Hepatocyte (in vitro differentiated cells): ENCODE measurements around the gene KAT2A. TPM values are rescaled to one million over a fixed set of nuclear protein-coding genes. Genes with fewer than 3 reads are reported as not detected.

Source experiments
- DNase-seq: peaks from one replicate; pipeline ENCODE4 v3.0.0-alpha.2; 2016; ENCODE audit warnings: low spot score
- H2AFZ ChIP-seq: fragments of 200-600 bp; sonication (generic); 2 replicates; pipeline ENCODE4 v1.6.0; 2016; ENCODE audit warnings: antibody characterized with exemption, mild to moderate bottlenecking
- H3K27ac ChIP-seq: fragments of 200-600 bp; sonication (generic); 2 replicates; pipeline ENCODE4 v1.5.1; 2016; ENCODE audit warnings: mild to moderate bottlenecking
- H3K27me3 ChIP-seq: fragments of 200-600 bp; sonication (generic); 2 replicates; pipeline ENCODE4 v1.6.1; 2016
- H3K36me3 ChIP-seq: fragments of 200-600 bp; sonication (generic); replicated peaks from 2 replicates; pipeline ENCODE4 v1.5.1; 2016; ENCODE audit warnings: low read depth; ENCODE audit not compliant: insufficient read depth
- H3K4me1 ChIP-seq: fragments of 200-600 bp; sonication (generic); 2 replicates; pipeline ENCODE4 v1.5.1; 2016; ENCODE audit warnings: mild to moderate bottlenecking, moderate library complexity; ENCODE audit not compliant: insufficient read depth
- H3K4me2 ChIP-seq: fragments of 200-600 bp; sonication (generic); 2 replicates; pipeline ENCODE4 v1.6.0; 2016
- H3K4me3 ChIP-seq: fragments of 200-600 bp; sonication (generic); 2 replicates; pipeline ENCODE4 v1.5.1; 2016; ENCODE audit warnings: mild to moderate bottlenecking
- H3K79me2 ChIP-seq: fragments of 200-600 bp; sonication (generic); 2 replicates; pipeline ENCODE4 v1.6.0; 2017; ENCODE audit warnings: mild to moderate bottlenecking
- H3K9me2 ChIP-seq: fragments of 200-600 bp; sonication (generic); replicated peaks from 2 replicates; pipeline ENCODE4 v1.6.0; 2017; ENCODE audit warnings: mild to moderate bottlenecking; ENCODE audit not compliant: insufficient read depth
- H3K9me3 ChIP-seq: fragments of 200-600 bp; sonication (generic); 2 replicates; pipeline ENCODE4 v1.5.1; 2016; ENCODE audit warnings: low read depth, mild to moderate bottlenecking
- H4K20me1 ChIP-seq: fragments of 200-600 bp; sonication (generic); 2 replicates; pipeline ENCODE4 v1.6.0; 2016; ENCODE audit warnings: mild to moderate bottlenecking; ENCODE audit not compliant: insufficient read depth, poor library complexity, severe bottlenecking
- EZH2 ChIP-seq: fragments of 200-600 bp; sonication (generic); IDR thresholded peaks from 2 replicates; pipeline ENCODE4 v1.6.1; 2016; ENCODE audit warnings: antibody characterized with exemption, mild to moderate bottlenecking, borderline replicate concordance
- EZH2phosphoT487 ChIP-seq: fragments of 200-600 bp; sonication (generic); IDR thresholded peaks from one replicate; pipeline ENCODE4 v1.6.1; 2018; ENCODE audit warnings: antibody characterized with exemption, mild to moderate bottlenecking, low read depth, moderate library complexity; ENCODE audit not compliant: unreplicated experiment, severe bottlenecking
- WGBS: methylation state at CpG from one replicate; pipeline ENCODE4 v1.1.6; 2016; ENCODE audit warnings: low lambda C conversion rate; ENCODE audit errors: missing lambda C conversion rate; 5-methylcytosine and 5-hydroxymethylcytosine counted together
- polyA plus RNA-seq: library from polyadenylated mRNA; unstranded; fragments of >200 nt; fragmentation: Nextera tagmentation; extraction: Ambion mirVana; gene quantifications from 2 replicates; pipeline ENCODE4 v1.2.1, GENCODE V29; 2016
- total RNA-seq: library from RNA; depleted of rRNA; stranded (reverse); fragments of >200 nt; gene quantifications from 2 replicates; pipeline ENCODE4 v1.2.3, GENCODE V29; 2014
- TF ChIP-seq, protein P1 (sequence below): fragments of 200-600 bp; sonication (generic); IDR thresholded peaks from 2 replicates; pipeline ENCODE4 v1.5.1; 2016; ENCODE audit warnings: antibody characterized with exemption, mild to moderate bottlenecking; ENCODE audit not compliant: poor library complexity

Gene KAT2A
- total and polyA plus RNA-seq, 2 experiments from 2014 or later, result 21.7 to 46.7 TPM

DNA sequence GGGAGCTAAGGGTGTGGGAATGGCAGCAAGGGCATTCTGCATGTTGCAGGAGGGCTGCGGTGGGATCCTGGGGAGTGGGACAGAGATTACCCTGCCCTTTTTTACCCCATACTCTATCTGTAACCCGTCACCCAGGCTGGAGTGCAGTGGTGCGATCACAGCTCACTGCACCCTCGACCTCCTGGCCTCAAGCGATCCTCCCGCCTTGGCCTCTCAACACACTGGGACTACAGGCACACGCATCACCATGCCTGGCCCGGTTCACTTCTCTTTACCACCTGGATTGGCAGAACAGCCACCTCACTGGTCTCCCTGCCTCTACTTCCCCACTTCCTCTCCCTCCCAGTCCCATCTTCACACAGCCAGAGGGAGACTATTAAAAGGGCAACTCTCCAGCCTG lies 32.4 kb downstream of the KAT2A start:
- Histone ChIP-seq H3K79me2 (no peaks in the 10 kb centered on the region), H3K4me2 (no peak overlapping the region), H3K27ac (no peak overlapping the region), H3K4me3 (no peak overlapping the region), H4K20me1 (no peaks in the 10 kb centered on the region), H3K4me1 (peaks cover 3% of the 10 kb centered on the region), H3K9me2 (no peaks in the 10 kb centered on the region), H3K36me3 (no peaks in the 10 kb centered on the region), H2AFZ (no peak overlapping the region), H3K9me3 (no peaks in the 10 kb centered on the region), H3K27me3 (no peaks in the 10 kb centered on the region)
- DNase-seq, result no peak
- WGBS, result 92% methylated on average over 8 of the region's 8 CpGs
- TF ChIP-seq EZH2phosphoT487, result no peak
- TF ChIP-seq, protein P1, sequence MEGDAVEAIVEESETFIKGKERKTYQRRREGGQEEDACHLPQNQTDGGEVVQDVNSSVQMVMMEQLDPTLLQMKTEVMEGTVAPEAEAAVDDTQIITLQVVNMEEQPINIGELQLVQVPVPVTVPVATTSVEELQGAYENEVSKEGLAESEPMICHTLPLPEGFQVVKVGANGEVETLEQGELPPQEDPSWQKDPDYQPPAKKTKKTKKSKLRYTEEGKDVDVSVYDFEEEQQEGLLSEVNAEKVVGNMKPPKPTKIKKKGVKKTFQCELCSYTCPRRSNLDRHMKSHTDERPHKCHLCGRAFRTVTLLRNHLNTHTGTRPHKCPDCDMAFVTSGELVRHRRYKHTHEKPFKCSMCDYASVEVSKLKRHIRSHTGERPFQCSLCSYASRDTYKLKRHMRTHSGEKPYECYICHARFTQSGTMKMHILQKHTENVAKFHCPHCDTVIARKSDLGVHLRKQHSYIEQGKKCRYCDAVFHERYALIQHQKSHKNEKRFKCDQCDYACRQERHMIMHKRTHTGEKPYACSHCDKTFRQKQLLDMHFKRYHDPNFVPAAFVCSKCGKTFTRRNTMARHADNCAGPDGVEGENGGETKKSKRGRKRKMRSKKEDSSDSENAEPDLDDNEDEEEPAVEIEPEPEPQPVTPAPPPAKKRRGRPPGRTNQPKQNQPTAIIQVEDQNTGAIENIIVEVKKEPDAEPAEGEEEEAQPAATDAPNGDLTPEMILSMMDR, result no peak

GRCh38 chr17:42087736-42088705 lies 33.1 kb downstream of the KAT2A start:
- Histone ChIP-seq H3K9me3 (no peaks in the 10 kb centered on the region), H3K4me1 (peaks cover 3% of the 10 kb centered on the region), H3K79me2 (no peaks in the 10 kb centered on the region), H2AFZ (no peak overlapping the region), H4K20me1 (no peaks in the 10 kb centered on the region), H3K36me3 (no peaks in the 10 kb centered on the region), H3K9me2 (no peaks in the 10 kb centered on the region), H3K4me2 (no peak overlapping the region), H3K27me3 (no peaks in the 10 kb centered on the region), H3K27ac (no peak overlapping the region), H3K4me3 (no peak overlapping the region)
- 65% methylated on average over 11 of the region's 20 CpGs for WGBS
- DNase-seq, result no peak
- TF ChIP-seq, protein P1, result no peak
- TF ChIP-seq EZH2, result no peak
- no peak for TF ChIP-seq EZH2phosphoT487

DNA sequence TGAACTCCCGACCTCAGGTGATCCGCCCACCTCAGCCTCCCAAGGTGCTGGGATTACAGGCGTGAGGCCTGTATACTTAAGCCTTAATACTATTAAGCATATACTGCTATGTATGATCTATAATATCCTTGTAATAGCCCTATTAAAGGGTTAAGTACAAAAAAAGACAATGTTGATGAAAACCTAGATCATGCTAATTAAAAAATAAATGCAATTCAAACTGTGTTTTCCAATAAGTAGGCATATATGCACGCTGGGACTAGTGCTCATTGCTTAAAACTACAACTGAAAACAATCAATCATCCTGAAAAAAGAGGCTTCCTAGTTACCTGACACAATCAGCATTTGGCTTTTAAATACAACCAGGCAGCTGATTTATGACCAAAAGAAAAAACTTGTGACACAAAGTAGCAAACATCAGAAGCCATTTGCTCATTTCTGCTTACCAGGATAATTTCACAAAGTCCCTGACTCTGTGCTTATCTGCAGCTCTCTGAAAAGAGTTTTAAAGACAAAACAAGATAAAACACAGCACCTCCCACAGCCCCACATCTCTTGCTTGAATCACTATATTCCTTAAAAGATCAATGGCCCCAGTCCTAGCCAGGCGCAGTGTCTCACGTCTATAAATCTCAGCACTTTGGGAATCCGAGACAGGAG lies 34.0 kb downstream of the KAT2A start:
- TF ChIP-seq EZH2 (no peak), EZH2phosphoT487 (no peak)
- TF ChIP-seq, protein P1, result no peak
- Histone ChIP-seq H3K4me3 (no peak overlapping the region), H4K20me1 (no peaks in the 10 kb centered on the region), H3K4me2 (no peak overlapping the region), H3K27ac (no peak overlapping the region), H3K4me1 (peaks cover 3% of the 10 kb centered on the region), H3K9me2 (no peaks in the 10 kb centered on the region), H3K79me2 (no peaks in the 10 kb centered on the region), H3K36me3 (no peaks in the 10 kb centered on the region), H3K9me3 (no peaks in the 10 kb centered on the region), H2AFZ (no peak overlapping the region), H3K27me3 (no peaks in the 10 kb centered on the region)
- DNase-seq, result no peak
- whole genome bisulfite sequencing, result 45% methylated on average over 7 of the region's 7 CpGs
